Measurements from ENCODE around the gene FGF8. TPM values are rescaled to one million over a fixed set of nuclear protein-coding genes. Genes with fewer than 3 reads are reported as not detected.

The FGF8 gene
- total and polyA plus RNA-seq, 9 of the 15 experiments (the other 6 are each of a cell fraction or from before 2014, with no cell fraction given) = 0.13 to 0.82 (median 0.37) TPM; not detected in 5

DNA sequence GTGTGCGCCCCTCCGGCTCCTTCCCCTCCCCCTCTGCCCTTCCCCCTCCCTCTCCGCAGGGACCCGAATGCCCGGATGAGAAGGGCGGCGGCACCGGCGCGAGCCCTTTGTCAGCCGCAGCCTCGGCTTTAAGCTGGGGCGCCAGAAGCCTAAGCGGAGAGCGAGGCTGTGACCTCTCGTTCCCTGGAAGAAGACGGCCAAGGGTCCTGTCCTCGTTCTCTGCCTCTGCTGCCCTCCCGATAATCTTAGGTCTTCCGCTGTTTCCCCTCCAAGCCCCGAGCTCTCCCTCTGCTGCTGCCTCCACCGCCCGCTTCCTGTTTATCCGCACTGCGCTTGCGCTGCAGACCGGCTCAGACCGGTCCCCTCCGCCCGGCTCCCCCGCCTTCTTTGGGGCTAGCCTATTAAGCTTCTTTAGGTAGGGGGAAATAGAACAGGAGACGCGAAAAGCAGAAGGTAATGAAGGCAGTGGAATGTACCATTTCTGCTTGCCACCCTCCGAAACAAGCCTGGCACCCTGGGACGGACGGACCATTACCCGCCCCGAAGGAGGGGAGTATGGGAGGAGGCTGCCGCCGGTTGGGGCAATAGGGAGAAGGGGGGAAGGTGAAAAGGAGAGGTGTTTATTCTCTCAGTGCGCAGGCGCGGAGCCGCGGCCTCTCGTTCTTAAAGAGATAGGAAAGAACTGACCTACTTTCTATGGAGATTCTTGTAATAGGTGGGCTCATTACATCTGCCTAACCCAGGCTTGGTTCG lies 42.4 kb upstream of the FGF8 start, which contains the start of gene OGA:
Gene OGA (minus strand): TSS at position 326 of the 753 bp plus-strand sequence. CDS start 422 bp downstream, outside the sequence.
- peak within 1 kb of the TSS; percentile 96 to 100 for H3K9ac ChIP-seq (ENCODE audit: insufficient read depth in 1 of 2, low read depth in 2 of 2, low read length in 2 of 2)
- BruUV-seq (replicated peaks) = no TSS peak
- peaks cover 35% of the 10 kb centered on the region for H4K20me1 ChIP-seq (replicated peaks; ENCODE audit: control insufficient read depth, insufficient read depth, low read length)
- no peaks in the 10 kb centered on the region for H3K27me3 ChIP-seq (ENCODE audit: control insufficient read depth in 2 of 2, insufficient read depth in 2 of 2, low read length in 2 of 2)
- H3K4me1 ChIP-seq (replicated peaks in 1 of 2; ENCODE audit: control insufficient read depth in 2 of 2, insufficient read depth in 2 of 2, low read length in 2 of 2) = peaks cover 12 to 16% of the 10 kb centered on the region in 2 experiments; a peak in 4 of 5 replicates
- no peaks in the 10 kb centered on the region for H3K9me3 ChIP-seq (replicated peaks; ENCODE audit: control insufficient read depth, insufficient read depth, low read depth, low read length)
- CTCF ChIA-PET (ENCODE audit: low intra/inter-chr PET ratio) = interaction anchor here (0.6 kb wide), 1 partner anchor 226 kb away, joined by 3 read pairs; no protein-coding TSS in a partner anchor
- peak within 1 kb of the TSS; percentile 99 for H3K27ac ChIP-seq (ENCODE audit: extremely low read depth, low read depth, low read length)
- H3K4me2 ChIP-seq (ENCODE audit: insufficient read depth, low read length) = peak within 1 kb of the TSS; percentile 98
- DNase-seq (ENCODE audit: extremely low read depth in 1 of 4, low spot score in 3 of 4) (peak; percentile 85 to 96 (median 89)), FAIRE-seq (peak; percentile 91), ATAC-seq (peak; percentile 86)
- in situ Hi-C loops (cut with MboI) = no loop called here
- under 1% methylated on average over 40 of the region's 47 CpGs for WGBS (ENCODE audit: insufficient coverage, low coverage, missing lambda C conversion rate)
- H3K9me1 ChIP-seq (ENCODE audit: control insufficient read depth, insufficient read depth, low read length) = no peaks in the 10 kb centered on the region
- POLR2A ChIA-PET = interaction anchor here (0.5 to 3.9 kb wide), 16 partner anchors 8 to 1555 kb away, joined by 3 to 19 read pairs (median 4); partner anchors contain the start of gene POLL
- H3K36me3 ChIP-seq (ENCODE audit: control insufficient read depth, insufficient read depth, low read length) = peaks cover 16% of the 10 kb centered on the region; the same call in 1 of the 3 replicates
- H3K4me3 ChIP-seq = peak within 1 kb of the TSS; percentile 98
- H2AFZ ChIP-seq (ENCODE audit: low read depth, low read length) = peak within 1 kb of the TSS; percentile 88
- peaks cover 75% of the 10 kb centered on the region for H3K79me2 ChIP-seq (ENCODE audit: control insufficient read depth, insufficient read depth, low read length)
- intact Hi-C loops (cut with micrococcal nuclease) = no loop called here
- TF ChIP-seq, protein P1, sequence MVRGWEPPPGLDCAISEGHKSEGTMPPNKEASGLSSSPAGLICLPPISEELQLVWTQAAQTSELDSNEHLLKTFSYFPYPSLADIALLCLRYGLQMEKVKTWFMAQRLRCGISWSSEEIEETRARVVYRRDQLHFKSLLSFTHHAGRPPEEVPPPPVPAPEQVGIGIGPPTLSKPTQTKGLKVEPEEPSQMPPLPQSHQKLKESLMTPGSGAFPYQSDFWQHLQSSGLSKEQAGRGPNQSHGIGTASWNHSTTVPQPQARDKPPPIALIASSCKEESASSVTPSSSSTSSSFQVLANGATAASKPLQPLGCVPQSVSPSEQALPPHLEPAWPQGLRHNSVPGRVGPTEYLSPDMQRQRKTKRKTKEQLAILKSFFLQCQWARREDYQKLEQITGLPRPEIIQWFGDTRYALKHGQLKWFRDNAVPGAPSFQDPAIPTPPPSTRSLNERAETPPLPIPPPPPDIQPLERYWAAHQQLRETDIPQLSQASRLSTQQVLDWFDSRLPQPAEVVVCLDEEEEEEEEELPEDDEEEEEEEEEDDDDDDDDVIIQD (CRISPR knock-in tag; IDR thresholded peaks at IDR 0.05) = no peak
- TF ChIP-seq, protein P2, sequence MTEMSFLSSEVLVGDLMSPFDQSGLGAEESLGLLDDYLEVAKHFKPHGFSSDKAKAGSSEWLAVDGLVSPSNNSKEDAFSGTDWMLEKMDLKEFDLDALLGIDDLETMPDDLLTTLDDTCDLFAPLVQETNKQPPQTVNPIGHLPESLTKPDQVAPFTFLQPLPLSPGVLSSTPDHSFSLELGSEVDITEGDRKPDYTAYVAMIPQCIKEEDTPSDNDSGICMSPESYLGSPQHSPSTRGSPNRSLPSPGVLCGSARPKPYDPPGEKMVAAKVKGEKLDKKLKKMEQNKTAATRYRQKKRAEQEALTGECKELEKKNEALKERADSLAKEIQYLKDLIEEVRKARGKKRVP (CRISPR knock-in tag; IDR thresholded peaks at IDR 0.05) = no peak
- TF ChIP-seq HIVEP1 (CRISPR knock-in tag; IDR thresholded peaks at IDR 0.05) (no peak), PPARD (CRISPR knock-in tag; IDR thresholded peaks at IDR 0.05) (no peak), ZNF79 (CRISPR knock-in tag; IDR thresholded peaks at IDR 0.05; ENCODE audit: low read depth) (no peak), SIX5 (IDR thresholded peaks at IDR 0.05; ENCODE audit: borderline replicate concordance in 1 of 2, insufficient read depth in 1 of 2, low read depth in 1 of 2, low read length in 2 of 2) (peak in 1 of 2 experiments; percentile 42; a peak in 1 of 4 replicates), FOXA3 (CRISPR knock-in tag; conservative IDR thresholded peaks at IDR 0.05 in 1 of 2, IDR thresholded peaks at IDR 0.05 in 1 of 2) (peak in 1 of 2 experiments; percentile 61; a peak in 1 of 4 replicates), HDGF (IDR thresholded peaks at IDR 0.05) (no peak)
- TF ChIP-seq, protein P3, sequence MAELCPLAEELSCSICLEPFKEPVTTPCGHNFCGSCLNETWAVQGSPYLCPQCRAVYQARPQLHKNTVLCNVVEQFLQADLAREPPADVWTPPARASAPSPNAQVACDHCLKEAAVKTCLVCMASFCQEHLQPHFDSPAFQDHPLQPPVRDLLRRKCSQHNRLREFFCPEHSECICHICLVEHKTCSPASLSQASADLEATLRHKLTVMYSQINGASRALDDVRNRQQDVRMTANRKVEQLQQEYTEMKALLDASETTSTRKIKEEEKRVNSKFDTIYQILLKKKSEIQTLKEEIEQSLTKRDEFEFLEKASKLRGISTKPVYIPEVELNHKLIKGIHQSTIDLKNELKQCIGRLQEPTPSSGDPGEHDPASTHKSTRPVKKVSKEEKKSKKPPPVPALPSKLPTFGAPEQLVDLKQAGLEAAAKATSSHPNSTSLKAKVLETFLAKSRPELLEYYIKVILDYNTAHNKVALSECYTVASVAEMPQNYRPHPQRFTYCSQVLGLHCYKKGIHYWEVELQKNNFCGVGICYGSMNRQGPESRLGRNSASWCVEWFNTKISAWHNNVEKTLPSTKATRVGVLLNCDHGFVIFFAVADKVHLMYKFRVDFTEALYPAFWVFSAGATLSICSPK (IDR thresholded peaks at IDR 0.05; ENCODE audit: borderline replicate concordance) = no peak
- TF ChIP-seq, protein P4, sequence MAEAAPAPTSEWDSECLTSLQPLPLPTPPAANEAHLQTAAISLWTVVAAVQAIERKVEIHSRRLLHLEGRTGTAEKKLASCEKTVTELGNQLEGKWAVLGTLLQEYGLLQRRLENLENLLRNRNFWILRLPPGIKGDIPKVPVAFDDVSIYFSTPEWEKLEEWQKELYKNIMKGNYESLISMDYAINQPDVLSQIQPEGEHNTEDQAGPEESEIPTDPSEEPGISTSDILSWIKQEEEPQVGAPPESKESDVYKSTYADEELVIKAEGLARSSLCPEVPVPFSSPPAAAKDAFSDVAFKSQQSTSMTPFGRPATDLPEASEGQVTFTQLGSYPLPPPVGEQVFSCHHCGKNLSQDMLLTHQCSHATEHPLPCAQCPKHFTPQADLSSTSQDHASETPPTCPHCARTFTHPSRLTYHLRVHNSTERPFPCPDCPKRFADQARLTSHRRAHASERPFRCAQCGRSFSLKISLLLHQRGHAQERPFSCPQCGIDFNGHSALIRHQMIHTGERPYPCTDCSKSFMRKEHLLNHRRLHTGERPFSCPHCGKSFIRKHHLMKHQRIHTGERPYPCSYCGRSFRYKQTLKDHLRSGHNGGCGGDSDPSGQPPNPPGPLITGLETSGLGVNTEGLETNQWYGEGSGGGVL (CRISPR knock-in tag; IDR thresholded peaks at IDR 0.05) = no peak

Measured in K562 (cell line).